GM20431 (cell line): ENCODE results near the gene SUMO1.

Experiments used
- in situ Hi-C: fragments of 300-500 bp; cut with MseI, MboI; formaldehyde crosslinking; loops from one replicate; pipeline ENCODE4 v1.15.0; 2020; ENCODE audit warnings: low sequenced_read_pairs; ENCODE audit not compliant: unreplicated experiment

SUMO1 gene

GRCh38 chr2:202157211-202157990 is 81.0 kb downstream of the SUMO1 start:
- in situ Hi-C loops, result no loop called here
